ENCODE results near the gene TSPAN1. TPM values are rescaled to one million over a fixed set of nuclear protein-coding genes. Genes with fewer than 3 reads are reported as not detected.

TSPAN1 gene
- total and polyA plus RNA-seq, 11 donors = 0.63 to 5.5 (median 1.1) TPM

DNA sequence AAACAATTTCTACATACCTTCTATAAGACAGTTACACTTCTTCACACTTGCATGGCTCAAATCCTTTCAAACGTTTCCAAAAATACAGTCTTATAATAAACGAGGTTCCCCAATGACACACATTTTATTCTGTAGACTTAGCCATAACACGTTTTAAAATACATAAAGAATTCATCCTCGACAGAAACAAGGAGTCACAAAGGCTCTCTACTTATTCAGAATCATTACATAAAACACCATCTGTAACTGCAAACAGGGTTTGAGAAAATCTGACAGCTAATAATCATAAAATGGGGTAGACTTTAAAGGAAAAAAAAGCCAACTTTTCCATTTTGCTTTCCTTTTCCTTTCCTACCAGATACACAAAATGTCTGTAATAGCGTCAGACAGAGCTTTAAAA is 44.3 kb upstream of the TSPAN1 start:
- TF ChIP-seq, protein P1, sequence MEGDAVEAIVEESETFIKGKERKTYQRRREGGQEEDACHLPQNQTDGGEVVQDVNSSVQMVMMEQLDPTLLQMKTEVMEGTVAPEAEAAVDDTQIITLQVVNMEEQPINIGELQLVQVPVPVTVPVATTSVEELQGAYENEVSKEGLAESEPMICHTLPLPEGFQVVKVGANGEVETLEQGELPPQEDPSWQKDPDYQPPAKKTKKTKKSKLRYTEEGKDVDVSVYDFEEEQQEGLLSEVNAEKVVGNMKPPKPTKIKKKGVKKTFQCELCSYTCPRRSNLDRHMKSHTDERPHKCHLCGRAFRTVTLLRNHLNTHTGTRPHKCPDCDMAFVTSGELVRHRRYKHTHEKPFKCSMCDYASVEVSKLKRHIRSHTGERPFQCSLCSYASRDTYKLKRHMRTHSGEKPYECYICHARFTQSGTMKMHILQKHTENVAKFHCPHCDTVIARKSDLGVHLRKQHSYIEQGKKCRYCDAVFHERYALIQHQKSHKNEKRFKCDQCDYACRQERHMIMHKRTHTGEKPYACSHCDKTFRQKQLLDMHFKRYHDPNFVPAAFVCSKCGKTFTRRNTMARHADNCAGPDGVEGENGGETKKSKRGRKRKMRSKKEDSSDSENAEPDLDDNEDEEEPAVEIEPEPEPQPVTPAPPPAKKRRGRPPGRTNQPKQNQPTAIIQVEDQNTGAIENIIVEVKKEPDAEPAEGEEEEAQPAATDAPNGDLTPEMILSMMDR (IDR thresholded peaks at IDR 0.05) = no peak
- TF ChIP-seq POLR2A (IDR thresholded peaks at IDR 0.05) = no peak
- peak overlapping the region in 11 of 12 donors; percentile 67 to 98 (median 95) for H3K27ac ChIP-seq
- DNase-seq (no peak), ATAC-seq (no peak)
- peaks cover 4 to 38% (median 22%) of the 10 kb centered on the region in 12 donors for H3K4me1 ChIP-seq
- 7 to 16% (median 10%) methylated on average over 5 of the region's 5 CpGs for WGBS, 4 donors
- no peaks in the 10 kb centered on the region for H3K9me3 ChIP-seq
- peaks cover 0 to 9% (median 0%) of the 10 kb centered on the region in 9 donors for H3K27me3 ChIP-seq
- H3K4me3 ChIP-seq = peak overlapping the region; percentile 54 to 89 (median 74)
- intact Hi-C loops (cut with DNase I) = loop anchor here in 8 of 10 donors (2.0 to 5.0 kb wide), 5 partner anchors 37 to 93 kb away; partner anchors contain the start of genes P3R3URF (in 1 of the 8) and TSPAN1 (in 1 of the 8)
- H3K36me3 ChIP-seq = no peaks in the 10 kb centered on the region

DNA sequence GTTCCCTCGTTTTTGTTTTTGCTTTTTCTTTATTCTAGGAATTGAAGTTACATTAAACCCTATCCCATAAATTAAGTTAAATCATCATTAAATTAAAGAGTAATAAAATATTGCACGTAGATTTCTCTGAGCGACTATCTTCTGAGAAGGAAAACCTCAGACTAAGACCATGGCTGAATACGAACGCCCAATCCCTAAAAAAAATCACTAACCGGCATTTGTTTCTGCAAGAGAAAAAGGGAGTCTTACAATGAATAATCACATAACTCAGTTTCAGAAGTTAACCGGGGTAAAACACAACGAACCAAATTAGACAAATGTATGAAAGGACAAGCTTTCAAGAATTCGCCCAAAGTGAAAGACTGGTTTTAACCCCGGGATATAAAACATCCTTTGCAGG is 43.8 kb upstream of the TSPAN1 start:
- H3K27me3 ChIP-seq = peaks cover 0 to 9% (median 0%) of the 10 kb centered on the region in 9 donors
- WGBS, 4 donors = 2 to 3% (median 2%) methylated on average over 10 of the region's 10 CpGs
- H3K4me1 ChIP-seq = peaks cover 4 to 43% (median 26%) of the 10 kb centered on the region in 12 donors

DNA sequence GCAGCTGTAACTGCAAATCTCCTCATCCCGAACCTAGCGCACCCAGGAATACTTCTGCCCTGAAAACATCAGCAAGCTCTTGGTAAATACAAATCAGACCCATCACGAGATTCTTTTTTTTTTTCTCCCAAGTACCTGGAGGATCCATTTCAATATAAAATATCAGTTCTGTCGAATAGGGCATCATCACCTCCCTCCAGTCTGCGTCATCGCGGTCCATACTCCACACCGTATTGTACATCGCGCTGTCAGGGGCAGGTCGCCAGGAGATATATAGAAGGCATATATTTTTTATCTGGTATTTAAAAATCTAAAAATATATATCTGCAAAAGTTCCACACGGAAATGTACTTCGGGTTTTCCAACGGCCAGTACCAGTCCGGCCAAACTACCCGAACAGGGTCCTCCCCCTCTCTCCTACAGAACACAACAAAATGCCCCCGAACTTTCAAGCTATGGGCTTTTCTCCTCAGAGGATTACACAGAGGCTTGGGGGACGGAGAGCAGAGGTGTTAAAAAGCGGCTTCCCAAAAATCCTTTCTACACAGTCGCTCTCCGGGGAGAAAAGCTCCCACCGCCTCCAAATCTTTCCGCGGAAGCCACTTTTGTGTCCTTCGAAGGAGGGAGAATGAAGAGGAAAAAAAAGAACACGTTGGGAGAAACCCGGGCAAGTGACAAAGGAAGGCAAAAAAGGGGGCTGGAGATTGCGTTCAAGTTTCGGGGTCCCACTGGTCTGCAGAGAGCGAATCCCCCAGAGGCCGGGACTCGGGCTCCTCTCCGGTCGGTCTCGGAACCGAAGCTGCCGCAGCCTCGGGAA is 43.0 kb upstream of the TSPAN1 start:
- peaks cover 0 to 9% (median 0%) of the 10 kb centered on the region in 9 donors for H3K27me3 ChIP-seq
- no peak for ATAC-seq
- H3K4me1 ChIP-seq = peaks cover 4 to 50% (median 28%) of the 10 kb centered on the region in 12 donors
- H3K9me3 ChIP-seq = no peaks in the 10 kb centered on the region
- H3K27ac ChIP-seq = peak overlapping the region; percentile 89 to 98 (median 96)
- peak in 3 of 5 donors; percentile 25 to 47 (median 31) for DNase-seq
- H3K4me3 ChIP-seq = peak overlapping the region; percentile 54 to 89 (median 74)
- intact Hi-C loops (cut with DNase I) = loop anchor here (1.0 to 5.0 kb wide), 10 partner anchors 35 to 445 kb away; partner anchors contain the start of genes GPBP1L1 (in 1 of the 10), P3R3URF (in 1 of the 10) and TSPAN1 (in 1 of the 10)
- 0 to 1% (median 1%) methylated on average over 38 of the region's 38 CpGs for WGBS, 4 donors
- TF ChIP-seq POLR2A (IDR thresholded peaks at IDR 0.05) = no peak
- TF ChIP-seq, protein P1 (IDR thresholded peaks at IDR 0.05) = no peak
- H3K36me3 ChIP-seq = no peaks in the 10 kb centered on the region

More for the DNA sequence above, 43.8 kb upstream of the TSPAN1 start:
- H3K9me3 ChIP-seq = no peaks in the 10 kb centered on the region
- peak overlapping the region; percentile 54 to 89 (median 74) for H3K4me3 ChIP-seq
- peak overlapping the region; percentile 89 to 98 (median 96) for H3K27ac ChIP-seq
- H3K36me3 ChIP-seq = no peaks in the 10 kb centered on the region
- TF ChIP-seq POLR2A (IDR thresholded peaks at IDR 0.05) = no peak
- TF ChIP-seq, protein P1 (IDR thresholded peaks at IDR 0.05) = no peak
- intact Hi-C loops (cut with DNase I) = loop anchor here in 8 of 10 donors (2.0 to 5.0 kb wide), 5 partner anchors 36 to 94 kb away; partner anchors contain the start of genes P3R3URF (in 1 of the 8) and TSPAN1 (in 1 of the 8)
- DNase-seq (no peak), ATAC-seq (no peak)

Measured in heart left ventricle (tissue), 16 donors.